ENCODE results near the gene VEGFB. TPM values are rescaled to one million over a fixed set of nuclear protein-coding genes. Genes with fewer than 3 reads are reported as not detected.

The VEGFB gene
- polyA plus RNA-seq, 3 donors = 0.40 to 5.6 TPM; not detected in 1

GRCh38 chr11:64255135-64256128 is 21.0 kb downstream of the VEGFB start:
- H3K27me3 Mint-ChIP-seq (ENCODE audit: low read depth in 3 of 3) = peaks cover 3 to 4% (median 4%) of the 10 kb centered on the region in 3 donors
- TF ChIP-seq, protein P1, sequence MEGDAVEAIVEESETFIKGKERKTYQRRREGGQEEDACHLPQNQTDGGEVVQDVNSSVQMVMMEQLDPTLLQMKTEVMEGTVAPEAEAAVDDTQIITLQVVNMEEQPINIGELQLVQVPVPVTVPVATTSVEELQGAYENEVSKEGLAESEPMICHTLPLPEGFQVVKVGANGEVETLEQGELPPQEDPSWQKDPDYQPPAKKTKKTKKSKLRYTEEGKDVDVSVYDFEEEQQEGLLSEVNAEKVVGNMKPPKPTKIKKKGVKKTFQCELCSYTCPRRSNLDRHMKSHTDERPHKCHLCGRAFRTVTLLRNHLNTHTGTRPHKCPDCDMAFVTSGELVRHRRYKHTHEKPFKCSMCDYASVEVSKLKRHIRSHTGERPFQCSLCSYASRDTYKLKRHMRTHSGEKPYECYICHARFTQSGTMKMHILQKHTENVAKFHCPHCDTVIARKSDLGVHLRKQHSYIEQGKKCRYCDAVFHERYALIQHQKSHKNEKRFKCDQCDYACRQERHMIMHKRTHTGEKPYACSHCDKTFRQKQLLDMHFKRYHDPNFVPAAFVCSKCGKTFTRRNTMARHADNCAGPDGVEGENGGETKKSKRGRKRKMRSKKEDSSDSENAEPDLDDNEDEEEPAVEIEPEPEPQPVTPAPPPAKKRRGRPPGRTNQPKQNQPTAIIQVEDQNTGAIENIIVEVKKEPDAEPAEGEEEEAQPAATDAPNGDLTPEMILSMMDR (IDR thresholded peaks at IDR 0.05) = no peak

GRCh38 chr11:64256300-64256699 is 21.9 kb downstream of the VEGFB start:
- Histone ChIP-seq H4K20me1 (ENCODE audit: insufficient read depth, low read length) (peaks cover 34% of the 10 kb centered on the region), H3K36me3 (replicated peaks in 1 of 2; ENCODE audit: control insufficient read depth in 1 of 2, insufficient read depth in 2 of 2, low read length in 2 of 2) (peaks cover 59 to 68% of the 10 kb centered on the region in 2 donors), H3K9me3 (replicated peaks in 1 of 2; ENCODE audit: control insufficient read depth in 1 of 2, insufficient read depth in 1 of 2, low read length in 2 of 2) (no peaks in the 10 kb centered on the region), H3K79me2 (ENCODE audit: insufficient read depth, low read length) (peaks cover 18% of the 10 kb centered on the region), H3K27ac (ENCODE audit: low read depth in 1 of 2, low read length in 2 of 2) (no peak overlapping the region), H3K4me2 (replicated peaks; ENCODE audit: extremely low read depth, low read length, poor library complexity, severe bottlenecking) (no peak overlapping the region), H3K4me3 (replicated peaks in 1 of 3; ENCODE audit: low read depth in 2 of 3, low read length in 3 of 3) (no peak overlapping the region), H3K27me3 (ENCODE audit: control insufficient read depth in 2 of 2, insufficient read depth in 2 of 2, low read length in 2 of 2) (no peaks in the 10 kb centered on the region), H2AFZ (ENCODE audit: insufficient read depth, low read depth, low read length, poor library complexity, severe bottlenecking) (no peak overlapping the region), H3K9ac (ENCODE audit: insufficient read depth, low read length, poor library complexity, severe bottlenecking) (no peak overlapping the region), H3K4me1 (ENCODE audit: control insufficient read depth in 1 of 2, insufficient read depth in 2 of 2, low read length in 2 of 2) (peaks cover 18 to 26% of the 10 kb centered on the region in 2 donors)
- no peak for DNase-seq
- H3K27me3 Mint-ChIP-seq (ENCODE audit: low read depth in 3 of 3) = peaks cover 0 to 1% (median 0%) of the 10 kb centered on the region in 3 donors
- WGBS (ENCODE audit: insufficient coverage) = 82% methylated on average over 7 of the region's 15 CpGs
- peaks cover 45 to 67% of the 10 kb centered on the region in 2 donors for H3K36me3 Mint-ChIP-seq
- H3K27ac Mint-ChIP-seq = no peak overlapping the region
- H3K4me1 Mint-ChIP-seq = peaks cover 21% of the 10 kb centered on the region
- peaks cover 0 to 4% (median 0%) of the 10 kb centered on the region in 7 donors for H3K9me3 Mint-ChIP-seq
- TF ChIP-seq, protein P1 (IDR thresholded peaks at IDR 0.05) = no peak
- intact Hi-C loops (cut with micrococcal nuclease) = no loop called here
- no peak overlapping the region for H3K4me3 Mint-ChIP-seq

More at GRCh38 chr11:64255135-64256128, 21.0 kb downstream of the VEGFB start:
- no peaks in the 10 kb centered on the region for H3K9me3 ChIP-seq (replicated peaks in 1 of 2; ENCODE audit: control insufficient read depth in 1 of 2, insufficient read depth in 1 of 2, low read length in 2 of 2)
- no peak overlapping the region for H3K9ac ChIP-seq (ENCODE audit: insufficient read depth, low read length, poor library complexity, severe bottlenecking)
- H3K79me2 ChIP-seq (ENCODE audit: insufficient read depth, low read length) = peaks cover 18% of the 10 kb centered on the region
- no peak overlapping the region for H2AFZ ChIP-seq (ENCODE audit: insufficient read depth, low read depth, low read length, poor library complexity, severe bottlenecking)
- Mint-ChIP-seq H3K4me3 (no peak overlapping the region), H3K27ac (peak overlapping the region in 1 of 7 donors; percentile 53), H3K9me3 (peaks cover 0 to 4% (median 0%) of the 10 kb centered on the region in 7 donors), H3K4me1 (peaks cover 24% of the 10 kb centered on the region), H3K36me3 (peaks cover 45 to 62% of the 10 kb centered on the region in 2 donors)
- H3K4me3 ChIP-seq (replicated peaks in 1 of 3; ENCODE audit: low read depth in 2 of 3, low read length in 3 of 3) = no peak overlapping the region
- no peak for DNase-seq
- H3K27me3 ChIP-seq (ENCODE audit: control insufficient read depth in 2 of 2, insufficient read depth in 2 of 2, low read length in 2 of 2) = no peaks in the 10 kb centered on the region
- H3K4me2 ChIP-seq (replicated peaks; ENCODE audit: extremely low read depth, low read length, poor library complexity, severe bottlenecking) = no peak overlapping the region
- intact Hi-C loops (cut with micrococcal nuclease) = no loop called here
- peaks cover 34% of the 10 kb centered on the region for H4K20me1 ChIP-seq (ENCODE audit: insufficient read depth, low read length)
- H3K4me1 ChIP-seq (ENCODE audit: control insufficient read depth in 1 of 2, insufficient read depth in 2 of 2, low read length in 2 of 2) = peaks cover 25 to 35% of the 10 kb centered on the region in 2 donors
- WGBS (ENCODE audit: insufficient coverage) = over 99% methylated on average over 26 of the region's 35 CpGs
- H3K36me3 ChIP-seq (replicated peaks in 1 of 2; ENCODE audit: control insufficient read depth in 1 of 2, insufficient read depth in 2 of 2, low read length in 2 of 2) = peaks cover 51 to 62% of the 10 kb centered on the region in 2 donors
- H3K27ac ChIP-seq (ENCODE audit: low read depth in 1 of 2, low read length in 2 of 2) = no peak overlapping the region

Data from CD14-positive monocyte (primary cell).